ENCODE data around the gene FTH1.
"Not testable (repeated sequence)": the region's sequence is repeated elsewhere in the genome, so short reads cannot be mapped to it uniquely, and the experiment has no call there.

FTH1 gene

DNA sequence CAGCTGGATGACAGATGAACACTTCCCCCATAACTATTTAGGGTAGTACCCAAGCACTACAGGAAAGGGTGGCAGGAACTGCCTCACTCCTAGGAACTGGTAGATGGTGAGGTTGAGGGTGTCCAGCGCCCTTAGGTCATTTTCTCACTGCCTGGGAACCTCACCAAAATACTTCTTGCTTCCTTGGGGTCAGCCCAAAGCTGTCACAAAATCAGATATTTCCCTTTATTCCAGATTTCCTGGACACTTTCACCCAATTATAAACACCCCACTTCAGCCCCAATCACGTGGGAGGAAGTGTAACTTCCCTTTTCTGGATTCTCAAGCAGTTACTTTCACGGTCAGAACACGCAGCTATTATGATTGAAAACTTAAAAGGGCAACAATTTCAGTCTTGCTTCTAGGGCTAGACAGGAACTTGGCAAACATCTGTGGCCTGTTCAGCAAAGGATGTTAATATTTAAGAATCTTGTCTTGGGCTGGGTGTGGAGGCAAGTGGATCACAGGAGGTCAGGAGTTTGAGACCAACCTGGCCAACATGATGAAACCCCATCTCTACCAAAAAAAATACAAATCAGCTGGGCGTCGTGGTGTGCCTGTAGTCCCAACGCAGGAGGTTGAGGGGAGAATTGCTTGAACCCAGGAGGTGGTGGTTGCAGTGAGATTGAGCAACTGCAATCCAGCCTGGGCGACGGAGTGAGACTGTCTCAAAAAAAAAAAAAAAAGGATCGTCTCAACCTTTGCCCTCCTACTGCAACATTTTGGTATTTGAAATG is 4.0 kb downstream of the FTH1 start:
- DNase-seq (ENCODE audit: low spot score) = no peak

DNA sequence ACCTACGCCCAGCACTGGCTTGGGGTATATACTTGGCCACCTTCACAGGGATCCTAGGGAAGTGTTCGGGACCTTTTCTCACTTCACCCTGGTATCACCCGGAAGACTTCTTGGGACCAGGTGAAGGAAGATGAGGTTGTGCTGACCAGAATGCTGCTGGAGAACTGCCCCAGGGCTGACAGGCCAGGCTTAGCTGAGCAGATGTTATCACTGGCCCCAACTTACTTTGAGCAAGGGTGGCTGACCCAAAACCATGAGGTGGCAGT is 4.5 kb downstream of the FTH1 start:
- DNase-seq (ENCODE audit: low spot score) = no peak

DNA sequence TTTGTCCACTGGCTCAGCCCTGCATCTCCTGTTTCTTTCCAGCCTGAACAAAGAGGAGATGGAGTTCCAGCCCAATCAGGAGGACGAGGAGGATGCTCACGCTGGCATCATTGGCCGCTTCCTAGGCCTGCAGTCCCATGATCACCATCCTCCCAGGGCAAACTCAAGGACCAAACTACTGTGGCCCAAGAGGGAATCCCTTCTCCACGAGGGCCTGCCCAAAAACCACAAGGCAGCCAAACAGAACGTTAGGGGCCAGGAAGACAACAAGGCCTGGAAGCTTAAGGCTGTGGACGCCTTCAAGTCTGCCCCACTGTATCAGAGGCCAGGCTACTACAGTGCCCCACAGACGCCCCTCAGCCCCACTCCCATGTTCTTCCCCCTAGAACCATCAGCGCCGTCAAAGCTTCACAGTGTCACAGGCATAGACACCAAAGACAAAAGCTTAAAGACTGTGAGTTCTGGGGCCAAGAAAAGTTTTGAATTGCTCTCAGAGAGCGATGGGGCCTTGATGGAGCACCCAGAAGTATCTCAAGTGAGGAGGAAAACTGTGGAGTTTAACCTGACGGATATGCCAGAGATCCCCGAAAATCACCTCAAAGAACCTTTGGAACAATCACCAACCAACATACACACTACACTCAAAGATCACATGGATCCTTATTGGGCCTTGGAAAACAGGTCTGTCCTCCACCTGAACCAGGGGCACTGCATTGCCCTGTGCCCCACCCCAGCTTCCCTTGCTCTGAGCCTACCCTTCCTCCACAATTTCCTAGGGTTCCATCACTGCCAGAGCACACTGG is 5.0 kb downstream of the FTH1 start:
- no peak for DNase-seq (ENCODE audit: low spot score)

DNA sequence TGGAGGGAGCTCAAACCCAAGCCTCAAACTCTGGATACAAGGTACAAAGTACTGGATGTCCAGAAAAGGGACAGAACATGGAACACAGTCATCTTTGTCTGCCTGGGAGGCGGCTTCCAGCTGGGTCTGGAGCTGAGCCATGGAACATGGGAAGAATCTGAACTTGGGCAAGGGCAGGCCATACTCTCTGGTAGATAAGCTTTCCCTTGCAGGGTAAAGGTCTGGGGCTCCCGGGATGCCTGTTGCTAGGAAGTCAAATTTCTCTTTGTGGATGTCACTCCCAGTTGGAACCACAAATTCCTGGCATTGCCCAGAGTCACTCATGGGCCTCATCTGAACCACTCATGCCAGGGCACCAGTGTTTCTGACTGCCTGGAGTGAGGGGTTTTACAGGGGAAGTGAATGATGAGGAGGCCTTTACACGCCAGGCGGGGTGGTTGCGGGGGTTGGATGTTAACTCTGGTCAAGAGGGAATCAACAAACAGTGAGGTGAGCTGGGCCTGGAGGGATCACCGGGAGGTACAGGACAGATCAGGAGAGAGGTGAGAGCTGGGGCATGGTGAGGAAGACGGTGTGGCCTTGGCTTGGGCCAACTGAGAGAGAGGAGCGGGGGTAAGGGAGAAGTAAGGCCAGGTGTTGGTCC is 5.7 kb downstream of the FTH1 start:
- DNase-seq (ENCODE audit: low spot score) = no peak

DNA sequence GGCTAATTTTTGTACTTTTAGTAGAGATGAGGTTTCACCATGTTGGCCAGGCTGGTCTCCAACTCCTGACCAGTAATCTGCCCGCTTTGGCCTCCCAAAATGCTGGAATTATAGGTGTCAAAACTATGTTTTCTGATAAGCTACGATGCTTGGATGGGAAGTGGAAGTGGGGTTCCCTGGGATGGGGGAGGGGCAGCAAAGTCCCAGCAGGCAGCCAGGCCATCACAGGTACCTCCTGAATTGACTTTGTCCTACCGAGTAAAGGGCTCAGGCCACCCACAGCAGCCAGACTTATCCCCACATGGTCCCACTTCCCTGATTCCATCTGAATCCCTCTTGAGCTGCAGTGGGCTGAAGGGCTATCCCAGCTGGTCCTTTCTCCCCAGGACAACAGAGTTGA is 6.9 kb downstream of the FTH1 start:
- DNase-seq (ENCODE audit: low spot score) = no peak

DNA sequence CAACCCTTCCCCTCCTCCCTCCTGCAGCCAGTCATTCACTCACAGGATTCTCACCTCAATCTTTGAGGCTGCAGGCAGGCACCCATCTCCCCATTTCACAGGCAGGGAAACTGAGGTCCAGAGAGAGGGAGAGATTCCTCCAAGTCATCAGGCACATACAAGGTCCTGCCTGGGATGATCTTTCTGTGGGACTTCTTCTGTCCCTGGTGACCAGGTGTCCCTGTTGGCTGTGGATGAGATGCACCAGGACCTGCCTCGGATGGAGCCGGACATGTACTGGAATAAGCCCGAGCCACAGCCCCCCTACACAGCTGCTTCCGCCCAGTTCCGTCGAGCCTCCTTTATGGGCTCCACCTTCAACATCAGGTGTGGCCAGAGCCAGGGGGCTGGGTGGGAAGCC is 7.8 kb downstream of the FTH1 start:
- DNase-seq (ENCODE audit: low spot score) = no peak

DNA sequence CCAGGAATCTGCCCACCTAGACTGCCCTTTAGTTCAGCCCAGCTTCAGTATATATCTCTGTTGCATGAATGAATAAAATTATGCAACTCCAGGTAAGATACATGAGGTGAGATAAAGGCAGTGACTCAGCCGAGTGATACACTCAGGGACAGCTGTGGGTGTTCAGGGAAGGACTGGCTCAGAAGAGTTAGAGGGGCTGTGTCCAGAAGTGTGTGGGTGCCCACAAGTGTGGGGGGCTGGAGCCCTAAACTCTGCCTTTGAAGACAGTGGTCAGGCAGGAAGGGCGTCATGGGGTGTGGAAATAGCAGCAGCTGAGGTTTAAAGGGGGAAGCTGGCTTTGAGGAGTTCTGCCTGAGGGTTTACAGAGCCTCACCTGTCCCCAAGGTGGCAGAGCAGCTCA is 8.3 kb downstream of the FTH1 start:
- DNase-seq (ENCODE audit: low spot score) = no peak

DNA sequence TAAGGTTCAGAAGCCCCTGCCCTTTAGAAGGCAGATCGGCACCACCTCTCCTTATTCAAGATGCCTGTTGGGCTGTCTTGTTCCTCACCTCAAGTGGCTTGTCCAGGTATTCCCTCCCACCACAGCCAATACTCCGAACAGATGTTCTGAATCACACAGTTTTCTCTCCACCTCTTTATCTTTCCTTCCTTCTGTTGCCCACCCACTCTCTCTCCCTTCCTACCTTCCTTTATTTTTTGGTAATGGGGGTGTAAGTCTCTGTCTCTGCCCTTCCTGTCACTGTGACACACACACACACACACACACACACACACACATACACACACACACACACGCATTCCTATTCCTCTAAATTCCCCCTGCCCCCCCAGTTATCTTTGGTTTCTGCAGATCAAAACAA is 8.8 kb downstream of the FTH1 start:
- DNase-seq (ENCODE audit: low spot score) = no peak

DNA sequence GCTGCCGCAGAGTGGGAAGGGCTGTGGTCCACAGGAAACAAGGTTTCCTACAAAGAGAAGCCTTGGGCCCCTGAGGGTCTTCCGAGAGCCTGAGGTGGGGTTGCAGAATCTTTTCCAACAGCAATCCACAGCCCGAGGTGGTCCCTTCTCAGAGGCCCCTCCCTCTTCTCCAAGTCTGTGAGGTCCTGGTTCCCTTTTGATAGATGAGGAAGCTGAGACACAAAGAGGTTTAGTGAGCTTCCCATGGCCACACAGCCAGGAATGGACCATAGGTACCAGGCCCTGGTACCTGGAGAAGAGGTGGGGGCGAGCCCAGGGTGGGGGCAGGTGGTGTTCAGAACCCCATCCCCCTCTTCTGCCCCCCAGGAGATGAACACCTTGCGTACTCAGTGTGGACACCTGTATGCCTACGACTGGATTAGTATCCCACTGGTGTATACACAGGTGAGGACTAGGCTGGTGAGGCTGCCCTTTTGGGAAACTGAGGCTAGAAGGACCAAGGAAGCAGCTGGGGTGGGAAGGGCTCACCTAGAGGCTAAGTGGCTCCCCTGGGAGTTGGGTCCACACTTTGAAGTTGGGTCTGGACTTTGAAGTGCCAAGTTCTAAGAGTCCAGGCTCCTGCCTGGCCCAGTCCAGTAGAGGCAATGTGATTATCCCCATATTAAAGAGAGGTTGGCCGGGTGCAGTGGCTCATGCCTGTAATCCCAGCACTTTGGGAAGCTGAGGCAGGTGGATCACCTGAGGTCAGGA is 10.2 kb downstream of the FTH1 start:
- no peak for DNase-seq (ENCODE audit: low spot score)

DNA sequence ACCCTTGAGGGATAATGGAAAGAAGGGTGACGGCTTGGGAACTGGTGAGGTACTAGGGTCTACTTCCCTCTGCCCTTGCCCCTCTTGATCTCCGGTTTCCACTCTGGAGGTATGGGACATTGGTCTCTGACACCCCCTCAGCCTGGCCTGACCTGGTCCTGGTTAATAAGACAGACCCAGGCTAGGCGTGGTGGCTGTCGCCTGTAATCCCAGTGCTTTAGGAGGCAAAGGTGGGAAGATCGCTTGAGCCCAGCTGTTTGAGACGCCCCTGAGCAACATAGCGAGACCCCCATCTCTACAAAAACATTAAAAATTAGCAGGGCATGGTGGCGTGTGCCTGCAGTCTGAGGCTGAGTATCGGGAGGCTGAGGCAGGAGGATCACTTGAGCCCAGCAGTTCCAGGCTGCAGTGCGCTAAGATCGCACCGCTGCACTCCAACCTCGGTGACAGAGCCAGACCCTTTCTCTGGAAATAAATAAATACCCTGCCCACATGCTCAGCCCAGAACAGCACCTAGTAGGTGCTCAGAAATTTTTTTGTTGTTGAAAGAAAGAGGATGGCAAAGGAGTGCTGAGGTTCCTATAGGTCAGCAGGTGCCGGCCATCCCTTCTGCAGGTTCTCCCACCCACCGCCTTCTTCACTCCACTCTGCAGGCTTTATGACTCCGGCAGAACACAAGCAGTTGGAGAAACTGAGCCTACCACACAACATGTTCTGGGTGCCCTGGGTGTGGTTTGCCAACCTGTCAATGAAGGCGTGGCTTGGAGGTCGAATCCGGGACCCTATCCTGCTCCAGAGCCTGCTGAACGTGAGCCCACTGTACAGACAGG is 11.0 kb downstream of the FTH1 start:
- DNase-seq (ENCODE audit: low spot score) = no peak

DNA sequence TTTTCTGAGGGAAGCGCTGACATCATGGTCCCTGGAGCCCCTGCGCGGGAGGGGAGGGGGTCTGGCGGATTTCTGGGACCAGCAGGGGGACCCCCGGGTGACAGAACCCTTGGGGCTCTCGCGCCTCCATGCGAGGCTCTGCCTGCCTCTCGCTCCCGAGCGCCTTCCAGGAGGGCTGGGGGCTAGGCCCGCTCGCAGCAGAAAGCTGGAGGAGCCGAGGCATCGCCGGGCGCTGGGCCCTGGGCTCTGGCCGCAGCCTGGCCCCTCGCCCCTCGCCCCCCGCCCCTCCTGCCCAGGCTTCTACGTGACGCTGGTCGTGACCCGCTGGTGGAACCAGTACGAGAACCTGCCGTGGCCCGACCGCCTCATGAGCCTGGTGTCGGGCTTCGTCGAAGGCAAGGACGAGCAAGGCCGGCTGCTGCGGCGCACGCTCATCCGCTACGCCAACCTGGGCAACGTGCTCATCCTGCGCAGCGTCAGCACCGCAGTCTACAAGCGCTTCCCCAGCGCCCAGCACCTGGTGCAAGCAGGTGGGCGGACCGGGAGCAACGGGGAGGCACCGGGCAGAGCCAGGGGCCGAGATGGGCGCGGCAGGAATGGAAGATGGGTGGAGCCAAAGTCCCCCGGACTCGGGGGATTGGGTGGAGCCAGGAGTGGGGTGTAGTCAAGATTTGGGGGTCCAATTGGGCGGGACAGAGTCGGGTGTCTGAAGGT is 11.9 kb downstream of the FTH1 start:
- DNase-seq (ENCODE audit: low spot score) = no peak

DNA sequence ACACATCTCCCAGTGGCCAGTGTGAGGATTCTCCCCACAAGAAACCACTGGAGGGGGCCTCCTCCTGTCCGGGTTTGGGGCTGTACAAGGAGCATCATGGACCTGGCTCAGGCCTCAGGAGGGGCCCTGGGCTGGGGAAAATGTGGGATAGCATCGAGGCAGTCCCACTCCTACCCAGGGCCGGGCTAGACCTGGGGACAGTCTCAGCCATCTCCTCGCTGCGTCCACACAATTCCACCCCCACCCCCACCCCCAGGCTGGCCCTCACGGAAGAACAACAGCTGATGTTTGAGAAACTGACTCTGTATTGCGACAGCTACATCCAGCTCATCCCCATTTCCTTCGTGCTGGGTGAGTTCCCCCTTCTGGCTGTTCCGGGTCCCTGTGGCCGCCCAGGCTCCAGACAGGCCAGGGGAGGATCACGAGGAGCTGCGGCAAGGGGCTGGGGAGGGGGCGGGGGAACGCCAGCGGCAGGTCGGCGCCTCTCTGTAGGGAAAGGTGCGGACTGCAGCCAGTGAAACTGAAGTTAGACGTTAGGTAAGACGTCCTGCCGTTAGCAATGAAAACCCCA is 12.5 kb downstream of the FTH1 start:
- DNase-seq (ENCODE audit: low spot score) = no peak

DNA sequence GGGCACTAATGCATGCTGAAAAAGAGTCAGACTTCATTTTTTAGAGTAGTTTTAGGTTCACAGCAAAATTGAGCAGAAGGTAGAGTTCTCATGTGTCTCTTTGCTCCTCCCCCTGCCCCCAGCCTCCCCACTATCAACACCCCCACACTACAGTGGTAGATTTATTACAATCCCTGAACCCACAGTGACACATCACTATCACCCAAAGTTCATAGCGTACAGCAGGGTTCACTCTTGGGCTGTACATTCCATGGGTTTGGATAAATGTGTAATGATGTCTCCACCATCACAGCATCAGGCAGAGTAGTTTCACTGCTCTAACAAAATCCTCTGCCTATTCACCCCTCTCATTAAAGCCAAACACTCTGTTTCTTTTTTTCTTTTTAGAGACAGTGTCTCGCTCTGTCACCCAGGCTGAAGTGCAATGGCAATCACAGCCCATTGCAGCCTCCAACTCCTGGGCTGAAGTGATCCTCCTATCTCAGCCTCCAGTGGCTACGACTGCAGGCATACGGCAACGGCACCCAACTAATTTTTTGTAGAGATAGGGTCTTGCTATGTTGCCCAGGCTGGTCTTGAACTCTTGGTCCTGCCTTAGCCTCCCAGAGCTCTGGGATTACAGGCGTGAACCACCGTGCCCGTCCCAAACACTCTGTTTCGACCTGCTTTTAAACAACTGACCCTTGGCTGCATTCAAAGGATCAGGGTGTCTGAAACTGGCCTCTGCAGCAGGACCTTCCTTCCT is 13.2 kb downstream of the FTH1 start:
- no peak for DNase-seq (ENCODE audit: low spot score)

DNA sequence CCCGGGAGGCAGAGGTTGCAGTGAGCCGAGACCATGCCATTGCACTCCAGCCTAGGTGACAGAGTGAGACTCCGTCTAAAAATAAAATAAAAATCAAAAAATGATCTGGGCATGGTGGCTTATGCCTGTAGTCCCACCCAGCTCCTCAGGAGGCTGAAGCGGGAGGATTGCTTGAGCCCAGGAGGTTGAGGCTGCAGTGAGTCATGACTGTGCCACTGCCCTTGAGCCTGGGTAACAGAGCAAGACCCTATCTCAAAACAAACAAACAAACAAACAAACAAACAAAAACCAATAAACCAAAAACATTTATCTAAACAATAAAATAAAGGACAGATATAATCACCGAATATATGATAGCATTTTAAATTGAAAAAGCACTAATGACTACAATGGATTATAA is 13.8 kb downstream of the FTH1 start:
- not testable (repeated sequence) for DNase-seq (ENCODE audit: low spot score)

DNA sequence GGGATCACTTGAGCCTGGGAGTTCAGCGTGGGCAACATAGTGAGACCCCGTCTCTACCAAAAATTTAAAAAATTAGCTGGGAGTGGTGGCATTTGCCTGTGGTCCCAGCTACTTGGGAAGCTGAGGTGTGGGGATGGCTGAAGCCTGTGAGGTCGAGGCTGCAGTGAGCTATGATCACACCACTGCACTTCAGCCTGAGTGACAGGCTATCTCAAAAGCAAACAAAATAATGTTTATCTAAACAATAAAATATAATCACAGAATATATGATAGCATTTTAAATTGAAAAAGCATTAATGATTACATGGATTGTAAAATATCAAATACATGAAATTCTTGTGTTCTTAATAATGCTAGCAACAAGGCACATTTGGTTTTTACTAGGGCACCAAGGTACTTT is 14.6 kb downstream of the FTH1 start:
- no peak for DNase-seq (ENCODE audit: low spot score)

DNA sequence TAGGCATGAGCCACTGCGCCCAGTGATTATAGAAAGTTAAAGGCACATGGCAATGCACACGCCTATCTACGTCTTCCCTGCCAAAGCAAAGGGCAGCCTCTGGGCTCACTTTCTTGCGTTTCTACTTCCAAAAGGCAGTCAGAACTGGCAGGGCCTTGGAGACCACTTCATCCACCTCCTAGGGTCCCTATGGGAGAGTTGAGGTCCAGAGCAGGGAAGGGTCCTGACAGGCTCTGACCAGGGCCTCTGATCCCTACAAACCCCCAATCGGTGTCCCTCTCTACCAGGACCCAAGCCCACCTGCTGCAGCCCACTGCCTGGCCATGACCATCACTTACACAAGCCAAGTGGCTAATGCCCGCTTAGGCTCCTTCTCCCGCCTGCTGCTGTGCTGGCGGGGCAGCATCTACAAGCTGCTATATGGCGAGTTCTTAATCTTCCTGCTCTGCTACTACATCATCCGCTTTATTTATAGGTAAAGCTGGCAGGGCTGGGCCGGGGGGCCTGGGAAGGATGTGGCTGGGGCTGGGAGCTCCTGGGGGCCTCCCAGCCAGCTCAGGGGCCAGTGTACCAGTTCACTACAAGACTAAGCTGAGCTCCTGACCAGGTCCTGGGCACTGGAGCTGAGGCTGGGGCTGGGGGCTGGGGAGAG is 15.8 kb downstream of the FTH1 start:
- no peak for DNase-seq (ENCODE audit: low spot score)

DNA sequence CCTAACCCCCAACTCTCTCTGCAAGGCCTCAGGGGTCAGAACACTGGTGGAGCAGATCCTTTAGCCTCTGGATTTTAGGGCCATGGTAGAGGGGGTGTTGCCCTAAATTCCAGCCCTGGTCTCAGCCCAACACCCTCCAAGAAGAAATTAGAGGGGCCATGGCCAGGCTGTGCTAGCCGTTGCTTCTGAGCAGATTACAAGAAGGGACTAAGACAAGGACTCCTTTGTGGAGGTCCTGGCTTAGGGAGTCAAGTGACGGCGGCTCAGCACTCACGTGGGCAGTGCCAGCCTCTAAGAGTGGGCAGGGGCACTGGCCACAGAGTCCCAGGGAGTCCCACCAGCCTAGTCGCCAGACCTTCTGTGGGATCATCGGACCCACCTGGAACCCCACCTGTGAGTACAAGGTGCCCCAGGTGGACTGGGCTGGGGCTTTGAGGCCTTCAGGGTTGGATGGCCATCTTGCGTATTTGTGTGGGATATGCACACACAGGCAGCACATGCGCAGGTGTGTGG is 17.3 kb downstream of the FTH1 start, which contains the start of gene BEST1:
BEST1 (plus strand) TSS at position 317 of the 513 bp plus-strand sequence. CDS start 1,456 bp downstream, outside the sequence.
- peak; percentile 87 for DNase-seq (ENCODE audit: low spot score)

DNA sequence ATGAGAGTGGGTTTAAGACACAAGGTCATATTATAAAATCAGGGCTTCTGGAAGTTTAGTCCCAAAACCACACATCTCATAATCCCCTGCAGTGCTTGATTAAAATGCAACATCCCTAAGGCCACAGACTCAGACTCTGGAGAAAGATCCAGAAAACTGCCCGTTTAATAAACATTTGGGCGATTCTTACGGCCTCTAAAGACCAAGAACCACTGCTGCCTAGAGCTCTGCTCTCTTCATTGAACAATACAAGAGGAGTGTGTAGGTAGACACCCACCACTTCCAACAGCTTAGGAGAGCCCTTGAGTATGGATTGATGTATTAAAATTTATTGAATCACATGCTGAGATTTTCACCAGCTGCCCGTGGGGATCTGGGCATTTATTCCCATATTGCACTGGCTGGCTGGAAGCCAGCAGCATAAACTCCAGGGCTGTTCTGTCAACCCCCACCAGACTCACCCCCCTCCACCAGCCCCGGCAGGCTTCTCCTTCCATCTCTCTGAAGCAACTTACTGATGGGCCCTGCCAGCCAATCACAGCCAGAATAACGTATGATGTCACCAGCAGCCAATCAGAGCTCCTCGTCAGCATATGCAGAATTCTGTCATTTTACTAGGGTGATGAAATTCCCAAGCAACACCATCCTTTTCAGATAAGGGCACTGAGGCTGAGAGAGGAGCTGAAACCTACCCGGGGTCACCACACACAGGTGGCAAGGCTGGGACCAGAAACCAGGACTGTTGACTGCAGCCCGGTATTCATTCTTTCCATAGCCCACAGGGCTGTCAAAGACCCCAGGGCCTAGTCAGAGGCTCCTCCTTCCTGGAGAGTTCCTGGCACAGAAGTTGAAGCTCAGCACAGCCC is 18.0 kb downstream of the FTH1 start:
- peak; percentile 99 for DNase-seq (ENCODE audit: low spot score)

Measured in COLO829 (cell line).